ENCODE data around the gene HERC2. TPM values are rescaled to one million over a fixed set of nuclear protein-coding genes. Genes with fewer than 3 reads are reported as not detected.
A peak's percentile ranks its signal among the peaks of the same experiment; 100 is the strongest.

Gene HERC2
- total RNA-seq, 1 donor from 2014 or later, result 39.0 TPM

- no peak for DNase-seq (ENCODE audit: missing footprints)
- no peak for ATAC-seq
- intact Hi-C loops (cut with DNase I), result no loop called here
These were observed 212.1 kb downstream of the HERC2 start for GRCh38 chr15:28109626-28110455.

GRCh38 chr15:28107904-28108275, 214.1 kb downstream of the HERC2 start:
- intact Hi-C loops (cut with DNase I), result no loop called here
- DNase-seq (ENCODE audit: missing footprints) (no peak), ATAC-seq (no peak)

GRCh38 chr15:28107111-28107903, 214.7 kb downstream of the HERC2 start:
- intact Hi-C loops (cut with DNase I), result no loop called here
- ATAC-seq (peak; percentile 42), DNase-seq (ENCODE audit: missing footprints) (no peak)

GRCh38 chr15:28106294-28107110, 215.5 kb downstream of the HERC2 start:
- intact Hi-C loops (cut with DNase I), result no loop called here
- DNase-seq (ENCODE audit: missing footprints), result no peak
- ATAC-seq, result peak; percentile 34

- peak; percentile 12 for ATAC-seq
- DNase-seq (ENCODE audit: missing footprints), result no peak
- intact Hi-C loops (cut with DNase I), result no loop called here
These were observed 216.2 kb downstream of the HERC2 start for GRCh38 chr15:28105793-28106192.

- DNase-seq (ENCODE audit: missing footprints) (no peak), ATAC-seq (no peak)
- intact Hi-C loops (cut with DNase I), result no loop called here
These were observed 216.7 kb downstream of the HERC2 start for GRCh38 chr15:28105224-28105791.

- DNase-seq (ENCODE audit: missing footprints) (no peak), ATAC-seq (no peak)
- intact Hi-C loops (cut with DNase I), result no loop called here
These were observed 217.7 kb downstream of the HERC2 start for GRCh38 chr15:28104326-28104725.

GRCh38 chr15:28103831-28104230, 218.1 kb downstream of the HERC2 start:
- intact Hi-C loops (cut with DNase I), result no loop called here
- ATAC-seq (no peak), DNase-seq (ENCODE audit: missing footprints) (no peak)

GRCh38 chr15:28101983-28102441, 220.0 kb downstream of the HERC2 start:
- intact Hi-C loops (cut with DNase I), result no loop called here
- no peak for ATAC-seq
- DNase-seq (ENCODE audit: missing footprints), result no peak

- intact Hi-C loops (cut with DNase I), result no loop called here
- no peak for DNase-seq (ENCODE audit: missing footprints)
- no peak for ATAC-seq
These were observed 220.8 kb downstream of the HERC2 start for GRCh38 chr15:28101201-28101600.

- DNase-seq (ENCODE audit: missing footprints), result no peak
- no peak for ATAC-seq
- intact Hi-C loops (cut with DNase I), result no loop called here
These were observed 221.3 kb downstream of the HERC2 start for GRCh38 chr15:28100516-28101195.

GRCh38 chr15:28099555-28100140, 222.3 kb downstream of the HERC2 start:
- DNase-seq (ENCODE audit: missing footprints) (no peak), ATAC-seq (peak; percentile 5)
- intact Hi-C loops (cut with DNase I), result no loop called here

GRCh38 chr15:28098766-28099554, 223.0 kb downstream of the HERC2 start, which contains the start of gene OCA2:
Gene OCA2 (minus strand): TSS chr15:28099315. CDS start chr15:28081874, 17,441 bp downstream.
- ATAC-seq (peak; percentile 38), DNase-seq (ENCODE audit: missing footprints) (no peak)
- intact Hi-C loops (cut with DNase I), result no loop called here

- intact Hi-C loops (cut with DNase I), result no loop called here
- no peak for DNase-seq (ENCODE audit: missing footprints)
- no peak for ATAC-seq
These were observed 223.6 kb downstream of the HERC2 start for GRCh38 chr15:28098360-28098765.

- no peak for ATAC-seq
- no peak for DNase-seq (ENCODE audit: missing footprints)
- intact Hi-C loops (cut with DNase I), result no loop called here
These were observed 224.2 kb downstream of the HERC2 start for GRCh38 chr15:28097656-28098359.

GRCh38 chr15:28096670-28097431, 225.1 kb downstream of the HERC2 start:
- ATAC-seq (no peak), DNase-seq (ENCODE audit: missing footprints) (no peak)
- intact Hi-C loops (cut with DNase I), result no loop called here
